ENCODE results near the gene EPS8L2.
A peak's percentile ranks its signal among the peaks of the same experiment; 100 is the strongest.

Gene EPS8L2

DNA sequence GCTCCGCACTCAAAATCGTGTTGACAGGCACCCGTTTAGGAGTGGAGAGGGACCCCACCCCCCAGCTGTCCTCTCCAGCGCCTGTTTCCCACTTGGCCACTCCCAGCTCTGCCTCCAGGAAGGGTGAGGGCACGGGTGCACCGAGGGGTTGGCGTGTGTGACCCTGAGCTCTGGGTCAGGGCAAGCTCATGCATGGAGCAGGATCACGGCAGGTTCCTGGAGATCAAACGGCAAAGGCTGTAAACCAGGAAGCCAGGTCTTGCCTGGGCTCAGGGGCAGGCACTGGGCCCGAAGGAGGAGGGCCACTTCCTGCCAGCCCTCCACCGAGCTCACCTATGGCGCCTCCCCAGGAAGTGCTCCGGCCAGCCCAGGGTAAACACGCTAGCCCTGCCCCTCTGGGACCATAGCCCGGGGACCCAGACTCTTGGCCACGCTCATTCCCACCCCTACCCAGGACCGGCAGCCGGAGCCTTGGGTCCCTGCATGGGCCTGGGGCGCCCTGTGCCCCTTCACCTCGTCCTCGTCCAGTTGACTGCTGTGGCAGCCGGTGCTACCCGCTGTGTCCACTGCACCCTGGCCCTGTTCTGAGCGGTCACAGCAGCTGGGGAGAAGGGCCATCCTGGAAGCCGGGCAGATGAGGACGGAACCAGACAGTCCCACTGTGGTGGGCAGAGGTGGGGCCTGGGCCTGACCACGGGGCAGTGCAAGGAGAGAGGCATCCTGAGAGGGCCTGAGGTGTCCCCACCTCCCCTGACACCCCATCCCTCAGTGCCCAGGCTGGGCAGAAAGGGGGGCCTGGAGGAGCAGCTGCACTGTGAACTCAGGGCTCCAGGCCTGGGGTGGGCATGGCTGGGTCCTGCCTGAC is 1.0 kb upstream of the EPS8L2 start:
- DNase-seq (ENCODE audit: low read depth), result no peak

DNA sequence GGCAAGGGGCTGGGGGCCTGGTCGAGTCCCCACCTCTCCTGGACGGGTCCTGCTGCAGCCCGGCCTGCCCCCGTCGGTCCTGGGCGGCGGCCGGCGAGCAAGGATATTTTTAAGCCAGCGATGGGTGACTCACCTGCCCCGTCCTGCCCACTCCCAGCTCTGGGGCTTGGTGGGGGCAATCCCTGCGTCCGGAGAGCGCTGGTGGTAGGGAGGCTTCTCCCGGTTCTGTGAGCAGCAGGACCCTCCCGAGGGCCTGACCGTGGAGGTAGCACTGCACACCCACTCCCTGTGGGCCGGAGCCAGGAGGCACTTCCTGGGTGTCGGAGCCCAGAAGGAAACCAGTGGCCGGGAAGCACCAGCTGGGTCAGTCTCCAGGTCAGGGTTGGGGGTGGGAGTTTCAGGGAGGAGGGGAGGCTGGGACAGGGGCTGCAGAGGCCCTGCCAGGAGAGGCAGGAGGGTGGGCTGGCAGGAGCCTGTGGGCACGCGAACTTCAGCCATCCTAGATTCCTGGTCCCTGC is 467 bp downstream of the EPS8L2 start:
- DNase-seq (ENCODE audit: low read depth), result no peak

DNA sequence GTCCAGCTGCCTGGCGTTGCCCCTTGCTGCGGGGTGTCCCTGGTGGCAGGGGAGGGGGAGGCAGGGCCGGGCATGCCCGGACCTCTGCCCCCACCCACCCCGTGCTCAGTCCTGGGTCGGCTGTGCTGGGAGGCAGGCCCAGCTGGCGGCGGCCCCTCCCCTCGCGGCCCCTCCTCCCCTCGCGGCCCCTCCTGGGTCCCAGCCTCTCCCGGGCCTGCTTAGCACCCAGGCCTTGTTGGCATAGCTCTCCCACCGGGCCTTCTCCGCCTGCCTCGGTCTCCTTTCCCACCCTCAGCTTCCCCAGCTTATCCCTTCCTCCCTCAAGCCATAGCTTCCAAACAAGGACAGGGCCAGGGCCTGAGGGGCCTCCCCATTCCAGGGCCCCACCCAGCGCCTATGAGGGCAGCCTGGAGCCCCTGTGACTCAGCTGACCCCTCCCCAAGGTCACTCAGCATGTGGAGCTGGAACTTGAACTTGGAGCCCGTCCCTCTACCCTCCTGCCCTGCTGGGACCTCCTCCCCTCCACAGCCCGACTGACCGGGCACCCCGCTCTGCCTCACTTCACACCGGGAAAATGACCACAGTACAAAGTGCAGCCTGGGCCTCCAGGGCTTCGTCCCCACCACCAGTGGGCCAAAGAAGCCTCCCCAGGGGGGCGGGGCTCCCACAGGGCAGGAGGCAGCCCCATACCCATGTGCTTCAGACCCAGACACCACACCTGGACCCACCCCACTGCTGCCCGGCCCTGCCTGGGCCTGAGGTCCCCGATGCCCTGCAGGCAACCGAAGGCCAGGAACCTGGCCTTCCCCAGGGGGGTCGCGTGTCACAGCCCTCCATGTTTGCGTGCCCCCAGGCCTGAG is 1.2 kb downstream of the EPS8L2 start:
- no peak for DNase-seq (ENCODE audit: low read depth)

DNA sequence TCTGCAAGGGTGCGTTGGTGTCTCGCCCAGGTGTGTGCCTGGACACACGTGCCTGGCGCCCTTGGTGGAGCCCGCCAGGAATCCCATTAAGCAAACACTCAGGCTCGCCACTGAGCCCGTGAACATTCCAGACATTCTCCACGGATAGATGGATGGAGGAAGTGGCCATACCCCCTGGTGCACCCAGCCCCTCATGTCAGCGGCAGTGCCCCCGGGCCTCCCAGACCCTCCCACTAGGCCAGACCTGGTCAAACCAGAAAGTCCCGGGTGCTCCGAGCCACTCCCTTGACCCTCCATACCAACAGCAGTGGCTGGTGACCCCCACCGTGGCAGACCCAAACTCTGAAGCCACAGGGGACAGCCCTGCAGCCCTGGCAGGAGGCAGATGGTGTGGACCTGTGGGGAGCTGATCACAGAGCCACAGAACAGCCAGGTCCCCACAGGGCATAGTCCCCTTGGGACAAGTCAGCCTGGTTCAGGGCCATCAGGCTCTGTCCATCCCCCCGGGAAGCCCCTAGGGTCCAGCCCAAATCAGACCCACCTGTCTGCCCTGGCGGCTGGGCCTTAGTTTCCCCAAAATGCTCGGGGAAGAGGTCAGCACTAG is 1.9 kb downstream of the EPS8L2 start:
- DNase-seq (ENCODE audit: low read depth), result no peak

DNA sequence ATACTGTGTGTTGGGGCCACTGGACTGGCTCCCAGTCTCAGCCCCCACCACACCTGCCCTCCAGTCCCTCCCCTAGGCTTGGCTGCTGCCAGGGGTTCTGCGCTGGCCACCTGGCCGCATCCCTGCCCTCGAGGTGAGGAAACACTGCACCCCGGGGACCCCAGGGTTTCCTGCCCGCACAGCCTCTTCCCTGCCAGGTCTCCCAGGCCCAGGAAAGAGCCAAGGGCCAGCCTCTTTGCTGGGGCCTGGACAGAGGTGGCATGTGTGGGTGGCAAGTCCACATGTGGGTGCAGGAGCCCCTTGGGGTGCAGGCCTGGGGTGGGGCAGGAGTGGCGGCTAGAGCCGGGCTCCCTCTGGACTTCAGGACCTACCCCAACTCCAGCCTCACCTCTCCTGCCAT is 2.5 kb downstream of the EPS8L2 start:
- DNase-seq (ENCODE audit: low read depth), result no peak

DNA sequence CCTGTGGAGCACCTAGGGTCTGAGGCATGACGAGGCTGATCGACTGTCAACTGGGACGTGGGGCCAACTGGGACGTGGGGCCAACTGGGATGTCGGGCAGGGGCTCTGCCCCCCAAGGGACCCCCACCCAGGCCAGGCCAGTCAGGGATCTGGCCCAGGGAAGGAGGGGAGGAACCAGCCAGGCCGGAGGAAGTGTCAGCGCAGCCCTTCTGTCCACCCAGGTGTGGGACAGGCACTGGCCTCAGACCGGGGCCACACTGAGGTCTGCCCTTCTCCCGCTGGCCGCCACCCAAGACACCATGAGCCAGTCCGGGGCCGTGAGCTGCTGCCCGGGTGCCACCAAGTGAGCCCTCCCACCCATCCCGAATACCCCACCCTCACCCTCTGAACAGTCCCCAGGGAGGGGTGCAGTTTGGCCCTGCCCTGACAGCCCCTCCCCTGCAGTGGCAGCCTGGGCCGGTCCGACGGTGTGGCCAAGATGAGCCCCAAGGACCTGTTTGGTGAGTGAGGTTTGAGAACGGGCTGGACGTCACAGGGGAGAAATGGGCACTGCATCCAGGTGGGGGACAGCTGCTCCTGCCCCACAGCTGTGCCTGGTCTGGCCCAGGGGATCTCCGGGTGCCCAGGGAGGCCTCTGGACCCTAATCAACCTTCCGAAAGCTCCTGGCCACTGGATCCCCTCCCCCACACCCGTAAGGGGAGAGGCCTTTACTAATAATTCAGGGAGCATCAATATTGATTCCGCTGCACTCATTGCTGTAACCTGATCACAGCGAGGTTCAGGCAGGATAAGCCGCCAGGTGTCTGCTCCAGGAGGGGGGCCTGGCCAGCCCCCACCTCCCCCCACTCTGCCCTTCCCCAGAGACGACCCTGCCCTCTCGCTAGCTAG is 3.3 kb downstream of the EPS8L2 start:
- DNase-seq (ENCODE audit: low read depth), result no peak

DNA sequence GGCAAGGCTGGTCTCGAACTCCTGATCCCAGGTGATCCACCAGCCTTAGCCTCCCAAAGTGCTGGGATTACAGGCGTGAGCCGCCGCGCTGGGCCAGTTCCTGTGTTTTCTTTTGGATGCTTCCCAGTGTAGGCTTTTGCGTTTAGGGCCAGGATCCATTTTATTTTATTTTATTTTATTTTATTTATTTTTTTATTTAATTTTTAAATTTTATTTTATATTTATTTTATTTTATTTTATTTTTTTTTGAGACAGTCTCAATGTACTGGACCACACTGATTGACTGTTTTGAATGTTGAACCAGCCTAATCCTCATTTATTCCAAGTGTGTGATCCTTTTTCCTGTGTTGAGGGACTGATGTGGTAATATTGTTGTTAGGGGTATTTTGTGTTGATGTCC is 8.4 kb downstream of the EPS8L2 start:
- DNase-seq (ENCODE audit: low read depth), result no peak

DNA sequence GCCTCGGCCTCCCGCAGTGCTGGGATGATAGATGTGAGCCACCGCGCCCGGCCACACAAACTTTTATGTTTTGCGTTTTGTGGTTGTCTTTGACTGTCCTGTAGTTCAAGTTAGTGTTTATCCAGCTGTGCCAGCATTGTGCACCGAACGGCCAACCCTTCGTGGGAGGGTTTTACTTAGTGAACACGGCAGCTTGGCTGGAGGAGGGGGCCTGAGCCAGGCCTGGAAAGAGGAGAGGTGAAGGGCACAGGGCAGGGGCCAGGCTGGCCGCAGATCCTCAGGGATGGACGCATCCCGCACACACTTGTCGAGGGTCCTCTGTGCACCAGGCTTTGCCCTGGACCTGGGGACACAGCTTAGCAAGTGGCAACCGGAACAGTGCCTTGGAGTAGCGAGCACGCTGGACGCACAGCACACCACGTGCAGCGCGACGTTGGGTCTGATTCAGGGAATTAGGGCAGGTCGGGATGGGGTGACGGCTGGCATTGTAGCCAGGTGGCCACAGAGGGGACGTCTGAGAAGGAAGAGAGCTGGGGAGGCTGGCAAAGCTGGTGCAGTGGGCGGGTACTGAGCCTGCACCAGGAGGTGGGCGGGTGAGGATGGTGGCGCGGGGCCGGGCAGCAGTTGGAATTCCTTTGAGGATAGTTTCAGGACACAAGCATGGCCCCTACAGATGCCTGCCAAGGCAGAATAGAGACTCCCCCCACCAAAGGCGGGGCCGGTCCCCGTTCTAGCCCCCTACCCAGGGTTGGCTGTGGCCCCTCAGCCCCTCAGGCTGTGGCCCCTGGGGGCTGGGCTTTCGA is 13.4 kb downstream of the EPS8L2 start:
- DNase-seq (ENCODE audit: low read depth), result no peak

DNA sequence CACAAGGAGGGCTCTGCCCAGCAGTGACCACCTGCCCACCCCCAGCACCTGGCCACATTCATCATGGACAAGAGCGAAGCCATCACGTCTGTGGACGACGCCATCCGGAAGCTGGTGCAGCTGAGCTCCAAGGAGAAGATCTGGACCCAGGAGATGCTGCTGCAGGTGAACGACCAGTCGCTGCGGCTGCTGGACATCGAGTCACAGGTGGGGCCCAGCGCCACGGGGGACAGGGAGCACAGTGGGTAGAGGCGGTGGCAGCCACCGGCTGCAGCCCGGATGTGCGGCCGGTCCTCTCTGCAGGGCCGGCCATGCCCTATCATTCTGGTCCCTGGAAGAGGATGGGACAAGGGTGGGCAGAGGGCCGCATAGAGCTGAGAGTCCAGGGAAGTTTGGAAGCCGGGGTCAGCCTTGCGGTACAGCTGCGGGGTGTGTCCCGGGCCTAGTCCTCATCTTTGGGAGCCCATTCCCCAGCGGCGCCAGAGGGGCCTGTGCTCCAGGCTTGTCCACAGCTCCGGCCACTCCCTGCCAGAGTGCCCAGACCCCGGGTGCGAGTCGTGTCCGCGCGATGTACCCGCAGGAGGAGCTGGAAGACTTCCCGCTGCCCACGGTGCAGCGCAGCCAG is 14.1 kb downstream of the EPS8L2 start:
- DNase-seq (ENCODE audit: low read depth), result no peak

DNA sequence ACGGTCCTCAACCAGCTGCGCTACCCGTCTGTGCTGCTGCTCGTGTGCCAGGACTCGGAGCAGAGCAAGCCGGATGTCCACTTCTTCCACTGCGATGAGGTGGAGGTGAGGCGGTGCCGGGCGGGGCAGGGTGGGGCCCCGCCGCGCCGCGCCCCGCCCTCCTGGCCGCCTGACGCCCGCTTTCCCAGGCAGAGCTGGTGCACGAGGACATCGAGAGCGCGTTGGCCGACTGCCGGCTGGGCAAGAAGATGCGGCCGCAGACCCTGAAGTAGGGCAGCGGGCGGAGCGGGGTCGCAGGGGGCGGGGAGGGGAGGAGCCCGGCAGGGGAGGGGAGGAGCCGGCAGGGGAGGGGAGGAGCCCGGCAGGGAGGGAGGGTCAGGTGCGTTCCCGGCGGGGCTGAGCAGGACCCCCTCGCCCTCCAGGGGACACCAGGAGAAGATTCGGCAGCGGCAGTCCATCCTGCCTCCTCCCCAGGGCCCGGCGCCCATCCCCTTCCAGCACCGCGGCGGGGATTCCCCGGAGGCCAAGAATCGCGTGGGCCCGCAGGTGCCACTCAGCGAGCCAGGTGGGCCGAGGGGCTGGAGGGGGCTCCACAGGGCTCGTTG is 14.7 kb downstream of the EPS8L2 start:
- DNase-seq (ENCODE audit: low read depth), result peak; percentile 55

DNA sequence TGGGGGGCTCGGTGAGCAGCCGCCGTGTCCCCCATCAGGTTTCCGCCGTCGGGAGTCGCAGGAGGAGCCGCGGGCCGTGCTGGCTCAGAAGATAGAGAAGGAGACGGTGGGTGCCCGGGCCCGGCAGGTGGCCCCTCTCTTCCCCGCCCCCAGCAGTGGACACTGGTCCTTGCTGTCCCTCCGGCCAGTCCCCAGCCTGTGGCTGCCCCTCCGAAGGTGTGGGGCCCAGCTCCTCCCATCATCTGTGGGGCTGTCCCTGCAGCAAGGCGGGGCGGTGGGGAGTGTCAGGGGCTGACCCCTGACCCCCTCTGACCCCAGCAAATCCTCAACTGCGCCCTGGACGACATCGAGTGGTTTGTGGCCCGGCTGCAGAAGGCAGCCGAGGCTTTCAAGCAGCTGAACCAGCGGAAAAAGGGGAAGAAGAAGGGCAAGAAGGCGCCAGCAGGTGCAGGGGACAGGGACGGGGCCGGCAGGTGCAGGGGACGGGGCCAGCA is 15.3 kb downstream of the EPS8L2 start:
- DNase-seq (ENCODE audit: low read depth), result no peak

DNA sequence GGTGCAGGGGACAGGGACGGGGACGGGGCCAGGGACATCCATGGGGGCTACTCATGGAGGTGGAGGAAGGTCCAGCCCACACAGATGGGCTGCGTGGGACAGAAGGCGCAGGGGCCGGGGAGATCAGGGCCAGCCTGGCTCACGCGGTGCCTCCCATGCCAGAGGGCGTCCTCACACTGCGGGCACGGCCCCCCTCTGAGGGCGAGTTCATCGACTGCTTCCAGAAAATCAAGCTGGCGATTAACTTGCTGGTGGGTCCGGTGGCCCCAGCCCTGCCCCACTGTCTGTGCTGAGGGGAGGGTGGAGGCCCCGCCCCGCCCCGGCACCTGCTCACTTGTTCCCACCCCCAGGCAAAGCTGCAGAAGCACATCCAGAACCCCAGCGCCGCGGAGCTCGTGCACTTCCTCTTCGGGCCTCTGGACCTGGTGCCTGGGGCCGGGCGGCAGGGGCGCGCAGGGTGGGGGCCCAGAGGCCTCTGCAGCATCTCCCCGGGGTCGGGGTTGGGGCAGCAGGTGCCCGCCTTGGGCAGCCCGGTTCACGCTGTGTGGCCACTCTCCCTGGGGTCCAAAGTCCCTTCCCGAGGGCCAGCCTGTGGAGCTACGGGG is 15.8 kb downstream of the EPS8L2 start:
- DNase-seq (ENCODE audit: low read depth), result peak; percentile 44

DNA sequence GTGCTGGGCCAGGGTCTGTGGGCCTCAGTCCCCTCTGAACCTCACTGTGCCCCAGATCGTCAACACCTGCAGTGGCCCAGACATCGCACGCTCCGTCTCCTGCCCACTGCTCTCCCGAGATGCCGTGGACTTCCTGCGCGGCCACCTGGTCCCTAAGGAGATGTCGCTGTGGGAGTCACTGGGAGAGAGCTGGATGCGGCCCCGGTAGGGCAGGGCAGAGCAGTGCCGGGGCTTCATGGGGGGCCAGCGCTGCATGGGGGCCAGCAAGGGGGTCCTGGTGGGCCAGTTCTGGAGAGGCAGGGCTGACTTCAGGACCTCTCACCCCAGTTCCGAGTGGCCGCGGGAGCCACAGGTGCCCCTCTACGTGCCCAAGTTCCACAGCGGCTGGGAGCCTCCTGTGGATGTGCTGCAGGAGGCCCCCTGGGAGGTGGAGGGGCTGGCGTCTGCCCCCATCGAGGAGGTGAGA is 16.3 kb downstream of the EPS8L2 start:
- DNase-seq (ENCODE audit: low read depth), result no peak

DNA sequence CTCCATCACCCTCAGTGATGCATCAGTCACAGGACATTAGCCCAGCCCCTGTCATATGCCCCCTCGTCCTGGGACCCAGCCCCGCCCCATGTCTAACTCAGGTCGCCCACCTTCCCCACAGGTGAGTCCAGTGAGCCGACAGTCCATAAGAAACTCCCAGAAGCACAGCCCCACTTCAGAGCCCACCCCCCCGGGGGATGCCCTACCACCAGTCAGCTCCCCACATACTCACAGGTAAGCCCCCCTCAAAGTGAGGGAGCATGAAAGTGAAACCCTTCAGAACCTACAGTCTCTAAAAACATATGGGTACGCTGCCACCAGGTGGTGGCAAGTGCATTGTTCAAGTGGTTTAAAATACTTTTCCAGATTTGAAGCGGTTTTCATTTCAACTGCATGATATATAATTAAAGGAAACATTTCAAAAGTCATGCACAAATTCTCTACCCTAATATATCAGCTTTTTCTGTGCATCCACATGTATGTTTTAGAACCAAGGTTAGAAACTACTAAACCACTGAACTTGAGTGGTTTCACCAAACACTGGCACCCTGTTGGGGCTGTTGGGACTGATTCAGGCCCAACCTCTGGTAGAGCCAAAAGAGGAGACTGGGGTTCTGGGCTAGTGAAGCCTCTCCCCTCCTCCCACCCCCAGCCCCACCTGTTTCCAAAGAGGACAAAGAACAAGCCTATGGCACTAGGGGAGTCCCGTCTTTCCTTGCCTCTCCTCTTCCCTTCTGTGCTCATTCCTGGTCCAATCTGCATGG is 17.3 kb downstream of the EPS8L2 start:
- DNase-seq (ENCODE audit: low read depth), result no peak

DNA sequence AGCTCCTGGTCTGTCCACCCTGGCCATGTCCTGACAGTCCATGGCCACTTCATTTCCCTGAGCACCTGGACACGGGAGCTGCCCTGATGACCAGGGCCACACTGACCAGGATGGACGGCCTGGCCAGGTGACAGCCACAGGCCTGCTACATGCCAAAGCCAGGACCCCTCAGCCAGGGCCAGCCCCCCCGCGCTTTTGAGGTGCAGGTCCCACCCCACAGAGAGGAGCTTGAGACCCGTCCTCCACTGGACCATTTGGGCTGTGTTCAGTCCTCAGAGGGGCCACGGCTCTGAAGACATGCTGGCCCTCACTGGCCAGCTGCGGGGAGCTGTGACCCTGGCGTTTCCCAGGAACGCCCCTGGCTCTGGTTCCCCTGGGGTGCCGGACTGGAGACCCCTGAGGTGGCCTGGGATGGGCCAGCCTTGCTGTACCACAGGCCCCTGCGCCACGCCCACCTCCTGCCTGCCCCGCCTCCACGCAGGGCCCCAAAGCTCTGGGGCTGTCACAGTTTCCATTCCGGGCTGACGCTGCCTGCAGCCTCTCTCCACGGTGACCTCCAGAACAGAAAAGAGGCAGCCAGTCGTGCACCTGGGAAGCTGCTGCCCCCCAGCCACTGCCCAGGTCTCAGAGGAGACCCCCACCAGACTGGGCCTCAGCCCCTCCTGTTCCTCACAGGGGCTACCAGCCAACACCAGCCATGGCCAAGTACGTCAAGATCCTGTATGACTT is 18.2 kb downstream of the EPS8L2 start:
- DNase-seq (ENCODE audit: low read depth), result no peak

DNA sequence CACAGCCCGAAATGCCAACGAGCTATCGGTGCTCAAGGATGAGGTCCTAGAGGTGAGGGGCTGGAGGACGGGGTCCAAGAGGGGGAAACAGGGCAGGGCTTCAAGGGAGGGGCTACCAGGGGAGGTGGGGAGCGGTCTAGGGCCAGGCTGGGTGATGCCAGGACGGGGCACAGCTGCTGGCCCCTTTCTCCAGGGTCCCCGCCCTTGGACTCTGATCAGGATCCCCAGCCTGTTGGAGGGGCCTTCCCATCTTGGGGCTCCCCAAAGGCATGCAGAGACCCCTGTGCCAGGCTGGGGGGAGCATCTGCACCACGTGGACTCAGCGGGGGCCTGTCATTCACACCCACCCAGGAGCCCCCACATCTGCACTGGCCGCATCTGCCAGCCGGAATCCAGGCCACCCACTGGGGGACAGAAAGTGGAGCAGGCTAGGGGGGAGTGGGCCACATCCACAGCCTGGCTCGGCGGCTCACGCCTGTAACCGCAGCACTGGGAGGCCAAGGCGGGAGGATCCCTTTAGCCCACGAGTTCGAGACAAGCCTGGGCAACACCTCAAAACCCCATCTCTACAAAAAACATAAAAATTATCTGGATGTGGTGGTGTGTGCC is 18.9 kb downstream of the EPS8L2 start:
- DNase-seq (ENCODE audit: low read depth), result no peak

DNA sequence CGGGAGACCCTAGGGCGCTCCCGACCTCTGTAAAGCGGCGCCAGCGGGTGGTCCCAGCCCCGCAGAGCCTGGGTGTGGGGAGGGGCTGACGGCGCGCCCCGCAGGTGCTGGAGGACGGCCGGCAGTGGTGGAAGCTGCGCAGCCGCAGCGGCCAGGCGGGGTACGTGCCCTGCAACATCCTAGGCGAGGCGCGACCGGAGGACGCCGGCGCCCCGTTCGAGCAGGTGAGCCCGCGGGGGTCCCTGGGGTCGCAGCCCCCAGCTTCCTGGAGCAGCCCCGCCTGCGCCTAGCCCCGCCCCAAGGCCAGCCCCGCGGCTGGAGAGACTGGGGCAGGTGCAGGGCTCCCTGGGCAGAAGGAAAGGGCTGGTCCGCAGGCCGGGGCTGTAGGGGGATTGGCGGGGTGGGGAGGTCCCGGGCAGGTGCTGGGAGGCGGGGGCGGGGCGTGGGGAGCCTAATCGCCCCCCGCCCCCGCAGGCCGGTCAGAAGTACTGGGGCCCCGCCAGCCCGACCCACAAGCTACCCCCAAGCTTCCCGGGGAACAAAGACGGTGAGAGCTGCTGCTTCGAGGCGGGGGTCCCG is 19.7 kb downstream of the EPS8L2 start:
- no peak for DNase-seq (ENCODE audit: low read depth)

Measured in T-helper 22 cell (primary cell).